PC-3 (cell line): ENCODE data around the gene PRDM10. TPM values are rescaled to one million over a fixed set of nuclear protein-coding genes. Genes with fewer than 3 reads are reported as not detected.

Experiments
- ATAC-seq: fragments of 200-7000 bp; cut with Tn5 transposase; 2 replicates; pipeline ENCODE4 v1.9.1; 2020; ENCODE audit warnings: mild to moderate bottlenecking, moderate library complexity
- BruUV-seq: library from RNA; stranded (reverse); fragments of 400-500 nt; replicated peaks from 2 replicates; lab custom pipeline; 2021; lab: Mats Ljungman, UMichigan
- CTCF ChIA-PET: fragments of 300-600 bp; sonication (Branson Sonifier 250); formaldehyde crosslinking; loops from one replicate; lab custom pipeline; 2022; ENCODE audit warnings: antibody characterized with exemption; lab: Charles Lee
- POLR2A ChIA-PET: fragments of 300-600 bp; sonication (Branson Sonifier 250); formaldehyde crosslinking; loops from one replicate; lab custom pipeline; 2022; ENCODE audit warnings: antibody characterized with exemption; ENCODE audit not compliant: unreplicated experiment; lab: Charles Lee
- DNase-seq: peaks from one replicate; pipeline ENCODE4 v3.0.0-alpha.2; 2015
- H2AFZ ChIP-seq: fragments of 300-600 bp; sonication (generic); 2 replicates; pipeline ENCODE4 v1.6.0; 2016; ENCODE audit warnings: antibody characterized with exemption, low read length
- H3F3A ChIP-seq: fragments of 300-600 bp; sonication (generic); one replicate; pipeline ENCODE4 v1.6.0; 2017; ENCODE audit warnings: antibody characterized with exemption, low read length, control low read depth, mild to moderate bottlenecking; ENCODE audit not compliant: unreplicated experiment
- H3K27ac ChIP-seq: fragments of 300-600 bp; sonication (generic); 2 replicates; pipeline ENCODE4 v1.5.1; 2016; ENCODE audit warnings: mild to moderate bottlenecking, low read length
- H3K27me3 ChIP-seq: fragments of 300-600 bp; sonication (generic); 2 replicates; pipeline ENCODE4 v1.6.1; 2016; ENCODE audit warnings: low read length, mixed read lengths
- H3K36me3 ChIP-seq: fragments of 300-600 bp; sonication (generic); 2 replicates; pipeline ENCODE4 v1.6.1; 2016; ENCODE audit warnings: low read depth, mixed run types, low read length, mixed read lengths
- H3K4me1 ChIP-seq: fragments of 300-600 bp; sonication (generic); 2 replicates; pipeline ENCODE4 v1.5.1; 2016; ENCODE audit warnings: low read length; ENCODE audit not compliant: insufficient read depth
- H3K4me2 ChIP-seq: fragments of 300-600 bp; sonication (generic); 2 replicates; pipeline ENCODE4 v1.6.0; 2016; ENCODE audit warnings: low read length
- H3K4me3 ChIP-seq: fragments of 300-600 bp; sonication (generic); 2 replicates; pipeline ENCODE4 v1.5.1; 2016; ENCODE audit warnings: mild to moderate bottlenecking, low read length, mixed read lengths
- H3K79me2 ChIP-seq: fragments of 300-600 bp; sonication (generic); 2 replicates; pipeline ENCODE4 v1.6.1; 2017; ENCODE audit warnings: low read length, mixed read lengths
- H3K9ac ChIP-seq: fragments of 300-600 bp; sonication (generic); 2 replicates; pipeline ENCODE4 v1.6.0; 2016; ENCODE audit warnings: mild to moderate bottlenecking, low read length
- H3K9me2 ChIP-seq: fragments of 300-600 bp; sonication (generic); replicated peaks from 2 replicates; pipeline ENCODE4 v1.6.1; 2016; ENCODE audit warnings: mixed run types, low read length, mixed read lengths
- H3K9me3 ChIP-seq: fragments of 300-600 bp; sonication (generic); 2 replicates; pipeline ENCODE4 v1.6.1; 2016; ENCODE audit warnings: low read length, mixed read lengths
- H4K20me1 ChIP-seq: fragments of 300-600 bp; sonication (generic); 2 replicates; pipeline ENCODE4 v1.6.1; 2016; ENCODE audit warnings: low read length, mixed read lengths
- EZH2 ChIP-seq: fragments of 300-600 bp; sonication (generic); IDR thresholded peaks from one replicate; pipeline ENCODE4 v1.6.1; 2017; ENCODE audit warnings: antibody characterized with exemption, mild to moderate bottlenecking, low read length; ENCODE audit not compliant: unreplicated experiment
- EZH2phosphoT487 ChIP-seq: fragments of 300-600 bp; sonication (generic); IDR thresholded peaks from 2 replicates; pipeline ENCODE4 v1.6.1; 2018; ENCODE audit warnings: mild to moderate bottlenecking, antibody characterized with exemption, low read length, borderline replicate concordance
- intact Hi-C: fragments of 100-400 bp; cut with micrococcal nuclease; formaldehyde crosslinking; loops from 2 replicates; pipeline ENCODE4 v1.9.0; 2023
- total RNA-seq: library from RNA; depleted of rRNA; stranded (reverse); fragments of >200 nt; gene quantifications from 2 replicates; pipeline ENCODE4 v1.2.3, GENCODE V29; 2014
- TF ChIP-seq, protein P1 (sequence below): fragments of 300-600 bp; sonication (generic); conservative IDR thresholded peaks from 2 replicates; pipeline ENCODE4 v1.5.1; 2017; ENCODE audit warnings: antibody characterized with exemption, low read depth, mild to moderate bottlenecking, low read length

PRDM10 gene
- total RNA-seq, 1 experiment from 2014 or later: 7.3 TPM

DNA sequence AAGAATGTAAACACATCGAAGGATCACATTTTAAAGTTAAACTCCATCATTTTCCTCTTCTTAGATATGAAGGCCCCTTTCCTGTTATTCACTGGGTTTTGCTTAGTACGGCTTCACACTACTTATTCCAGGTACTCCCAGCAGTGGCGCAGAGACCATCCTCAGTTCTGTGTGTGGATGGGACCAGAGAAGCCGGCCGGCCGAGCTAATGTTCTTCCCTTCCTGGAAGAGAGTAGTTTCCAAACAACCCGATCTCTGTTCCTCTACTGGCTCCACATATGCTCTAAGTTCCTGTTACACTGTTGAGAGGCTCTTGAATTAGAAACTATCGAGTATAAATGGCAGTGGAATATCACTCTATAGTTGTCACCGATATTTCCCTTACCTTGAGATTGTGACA lies 106.6 kb downstream of the PRDM10 start:
- H3K9me3 ChIP-seq: no peaks in the 10 kb centered on the region
- ATAC-seq (no peak; the same call in 1 of the 2 replicates), DNase-seq (no peak)
- no TSS peak for BruUV-seq
- peak overlapping the region; percentile 83 for H3K4me2 ChIP-seq
- H3K27ac ChIP-seq: no peak overlapping the region
- H4K20me1 ChIP-seq: peaks cover 13% of the 10 kb centered on the region
- intact Hi-C loops: no loop called here
- ChIA-PET CTCF (no interaction called here), POLR2A (interaction anchor here (0.6 kb wide), 1 partner anchor 18 kb away, joined by 3 read pairs; no protein-coding TSS in a partner anchor)
- H3K27me3 ChIP-seq: no peaks in the 10 kb centered on the region
- peak overlapping the region; percentile 87 for H3K9ac ChIP-seq
- H3K36me3 ChIP-seq: peaks cover 19% of the 10 kb centered on the region
- H3K79me2 ChIP-seq: peaks cover 42% of the 10 kb centered on the region
- no peaks in the 10 kb centered on the region for H3F3A ChIP-seq
- TF ChIP-seq EZH2: no peak
- TF ChIP-seq, protein P1, sequence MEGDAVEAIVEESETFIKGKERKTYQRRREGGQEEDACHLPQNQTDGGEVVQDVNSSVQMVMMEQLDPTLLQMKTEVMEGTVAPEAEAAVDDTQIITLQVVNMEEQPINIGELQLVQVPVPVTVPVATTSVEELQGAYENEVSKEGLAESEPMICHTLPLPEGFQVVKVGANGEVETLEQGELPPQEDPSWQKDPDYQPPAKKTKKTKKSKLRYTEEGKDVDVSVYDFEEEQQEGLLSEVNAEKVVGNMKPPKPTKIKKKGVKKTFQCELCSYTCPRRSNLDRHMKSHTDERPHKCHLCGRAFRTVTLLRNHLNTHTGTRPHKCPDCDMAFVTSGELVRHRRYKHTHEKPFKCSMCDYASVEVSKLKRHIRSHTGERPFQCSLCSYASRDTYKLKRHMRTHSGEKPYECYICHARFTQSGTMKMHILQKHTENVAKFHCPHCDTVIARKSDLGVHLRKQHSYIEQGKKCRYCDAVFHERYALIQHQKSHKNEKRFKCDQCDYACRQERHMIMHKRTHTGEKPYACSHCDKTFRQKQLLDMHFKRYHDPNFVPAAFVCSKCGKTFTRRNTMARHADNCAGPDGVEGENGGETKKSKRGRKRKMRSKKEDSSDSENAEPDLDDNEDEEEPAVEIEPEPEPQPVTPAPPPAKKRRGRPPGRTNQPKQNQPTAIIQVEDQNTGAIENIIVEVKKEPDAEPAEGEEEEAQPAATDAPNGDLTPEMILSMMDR: no peak
- peak overlapping the region; percentile 92 for H3K4me3 ChIP-seq
- H3K9me2 ChIP-seq: no peaks in the 10 kb centered on the region
- H2AFZ ChIP-seq: peak overlapping the region; percentile 90
- H3K4me1 ChIP-seq: peaks cover 20% of the 10 kb centered on the region

DNA sequence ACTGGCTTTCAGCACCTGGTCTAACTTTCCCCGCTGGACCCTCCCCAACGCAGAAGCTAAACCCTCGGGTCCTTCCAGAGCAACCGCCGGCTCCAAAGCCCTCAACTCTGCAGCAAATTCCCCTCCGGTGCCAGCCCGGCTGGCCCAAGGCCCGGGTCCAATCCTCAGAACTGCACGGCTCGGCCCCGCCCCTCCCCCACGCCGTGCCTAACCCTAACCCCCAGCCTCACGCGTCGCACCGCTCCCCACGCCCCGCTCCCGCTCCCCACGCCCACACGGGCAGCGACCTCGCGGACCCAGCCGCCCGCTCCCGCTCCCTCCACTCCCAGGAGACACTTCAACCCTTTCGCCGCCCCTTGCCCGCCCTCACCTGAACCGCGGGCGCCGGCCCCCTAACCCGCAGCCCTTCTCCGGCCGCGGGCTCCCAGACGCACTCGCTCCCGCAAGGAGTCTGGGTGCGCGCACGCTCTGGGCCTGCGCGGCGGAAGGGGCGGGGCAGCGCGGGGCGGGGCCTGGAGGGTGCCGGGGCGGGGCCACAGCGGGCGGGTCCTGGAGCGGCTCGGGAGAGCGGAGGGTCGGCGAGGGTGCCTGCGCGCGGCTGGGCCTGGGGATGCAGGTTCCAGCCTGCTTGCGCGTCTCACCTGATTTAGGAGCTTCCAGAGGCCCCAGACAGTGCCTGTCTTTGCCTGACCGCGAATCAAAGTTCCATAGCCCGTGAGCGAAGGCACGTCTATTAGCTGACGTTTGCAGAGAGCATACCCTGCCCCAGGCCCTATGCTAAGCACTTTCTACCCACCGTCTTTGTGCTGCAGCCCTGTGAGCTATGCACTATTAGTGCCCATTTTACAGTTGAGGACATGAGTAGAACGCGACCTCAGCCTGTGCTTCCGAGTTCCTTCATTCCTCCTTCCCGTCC lies 107.3 kb downstream of the PRDM10 start, which contains the start of gene NFRKB:
TSS of gene NFRKB (minus strand) at position 453 of the 916 bp plus-strand sequence. CDS start 2,729 bp downstream, outside the sequence.
- H3K27me3 ChIP-seq: no peaks in the 10 kb centered on the region
- H2AFZ ChIP-seq: peak within 1 kb of the TSS; percentile 90
- H3K9ac ChIP-seq: peak within 1 kb of the TSS; percentile 87
- BruUV-seq: no TSS peak
- H3K4me2 ChIP-seq: peak within 1 kb of the TSS; percentile 83
- peak; percentile 85 for DNase-seq
- no peaks in the 10 kb centered on the region for H3K9me3 ChIP-seq
- no peaks in the 10 kb centered on the region for H3K9me2 ChIP-seq
- CTCF ChIA-PET: no interaction called here
- intact Hi-C loops: no loop called here
- peak; percentile 94 for ATAC-seq
- H3K4me1 ChIP-seq: peaks cover 20% of the 10 kb centered on the region
- H3F3A ChIP-seq: no peaks in the 10 kb centered on the region
- H4K20me1 ChIP-seq: peaks cover 13% of the 10 kb centered on the region
- no peak for TF ChIP-seq EZH2phosphoT487
- TF ChIP-seq, protein P1: no peak
- no peak for TF ChIP-seq EZH2
- peak within 1 kb of the TSS; percentile 92 for H3K4me3 ChIP-seq
- peak within 1 kb of the TSS; percentile 21; the same call in 1 of the 2 replicates for H3K27ac ChIP-seq
- H3K36me3 ChIP-seq: peaks cover 25% of the 10 kb centered on the region
- POLR2A ChIA-PET: interaction anchor here (0.6 kb wide), 3 partner anchors 17 to 237 kb away, joined by 3 to 15 read pairs (median 3); no protein-coding TSS in a partner anchor
- H3K79me2 ChIP-seq: peaks cover 44% of the 10 kb centered on the region
